Smooth muscle cell (in vitro differentiated cells): ENCODE data around the gene CEACAM5. TPM values are rescaled to one million over a fixed set of nuclear protein-coding genes. Genes with fewer than 3 reads are reported as not detected.

Experiments
- DNase-seq: peaks from one replicate; lab custom pipeline; 2025; ENCODE audit not compliant: unreplicated experiment; lab: John Stamatoyannopoulos, UW
- H2AFZ ChIP-seq: fragments of 200-600 bp; sonication (generic); 2 replicates; pipeline ENCODE4 v1.6.0; 2016; ENCODE audit warnings: antibody characterized with exemption, low read depth, mild to moderate bottlenecking
- H3F3A ChIP-seq: fragments of 200-600 bp; sonication (generic); 2 replicates; pipeline ENCODE4 v1.6.0; 2017; ENCODE audit warnings: antibody characterized with exemption, low read depth
- H3K27ac ChIP-seq: fragments of 200-600 bp; sonication (generic); 2 replicates; pipeline ENCODE4 v1.5.1; 2016; ENCODE audit warnings: low read depth, mild to moderate bottlenecking
- H3K27me3 ChIP-seq: fragments of 200-600 bp; sonication (generic); 2 replicates; pipeline ENCODE4 v1.6.1; 2016; ENCODE audit warnings: low read depth, mild to moderate bottlenecking
- H3K36me3 ChIP-seq: fragments of 200-600 bp; sonication (generic); 2 replicates; pipeline ENCODE4 v1.5.1; 2016; ENCODE audit warnings: low read depth
- H3K4me1 ChIP-seq: fragments of 200-600 bp; sonication (generic); 2 replicates; pipeline ENCODE4 v1.5.1; 2016; ENCODE audit warnings: low read depth
- H3K4me2 ChIP-seq: fragments of 200-600 bp; sonication (generic); 2 replicates; pipeline ENCODE4 v1.6.0; 2016; ENCODE audit warnings: mild to moderate bottlenecking
- H3K4me3 ChIP-seq: fragments of 200-600 bp; sonication (generic); 2 replicates; pipeline ENCODE4 v1.5.1; 2016; ENCODE audit warnings: mild to moderate bottlenecking
- H3K79me2 ChIP-seq: fragments of 200-600 bp; sonication (generic); 2 replicates; pipeline ENCODE4 v1.6.0; 2016; ENCODE audit warnings: low read depth, mild to moderate bottlenecking
- H3K9ac ChIP-seq: fragments of 200-600 bp; sonication (generic); 2 replicates; pipeline ENCODE4 v1.6.0; 2016; ENCODE audit warnings: low read depth
- H3K9me3 ChIP-seq: fragments of 200-600 bp; sonication (generic); replicated peaks from 2 replicates; pipeline ENCODE4 v1.5.1; 2016; ENCODE audit warnings: low read depth
- H4K20me1 ChIP-seq: fragments of 200-600 bp; sonication (generic); 2 replicates; pipeline ENCODE4 v1.6.0; 2016; ENCODE audit warnings: low read depth
- CTCF ChIP-seq: fragments of 200-600 bp; sonication (generic); IDR thresholded peaks from 2 replicates; pipeline ENCODE4 v1.5.1; 2017; ENCODE audit warnings: borderline replicate concordance, mild to moderate bottlenecking, antibody characterized with exemption; ENCODE audit not compliant: insufficient read depth, poor library complexity, severe bottlenecking
- WGBS: methylation state at CpG from one replicate; pipeline ENCODE4 v1.1.7; 2016; ENCODE audit warnings: low lambda C conversion rate; 5-methylcytosine and 5-hydroxymethylcytosine counted together
- polyA plus RNA-seq: library from polyadenylated mRNA; unstranded; fragments of >200 nt; fragmentation: Nextera tagmentation; extraction: Ambion mirVana; gene quantifications from 2 replicates; pipeline ENCODE4 v1.2.1, GENCODE V29; 2016
- total RNA-seq: library from RNA; depleted of rRNA; stranded (reverse); fragments of >200 nt; gene quantifications from 2 replicates; pipeline ENCODE4 v1.2.3, GENCODE V29; 2014

Gene CEACAM5
- total and polyA plus RNA-seq, 2 experiments from 2014 or later = not detected

- no peaks in the 10 kb centered on the region for H3K79me2 ChIP-seq
Measured at GRCh38 chr19:41699231-41699967, 9.0 kb upstream of the CEACAM5 start.

DNA sequence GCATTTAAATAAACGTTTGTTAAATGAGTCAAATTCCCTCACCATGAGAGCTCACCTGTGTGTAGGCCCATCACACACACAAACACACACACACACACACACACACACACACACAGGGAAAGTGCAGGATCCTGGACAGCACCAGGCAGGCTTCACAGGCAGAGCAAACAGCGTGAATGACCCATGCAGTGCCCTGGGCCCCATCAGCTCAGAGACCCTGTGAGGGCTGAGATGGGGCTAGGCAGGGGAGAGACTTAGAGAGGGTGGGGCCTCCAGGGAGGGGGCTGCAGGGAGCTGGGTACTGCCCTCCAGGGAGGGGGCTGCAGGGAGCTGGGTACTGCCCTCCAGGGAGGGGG is 8.5 kb upstream of the CEACAM5 start:
- Histone ChIP-seq H3K4me2 (no peak overlapping the region), H3K9me3 (no peaks in the 10 kb centered on the region), H3K27me3 (no peaks in the 10 kb centered on the region), H3K79me2 (no peaks in the 10 kb centered on the region), H3K9ac (no peak overlapping the region), H3K36me3 (no peaks in the 10 kb centered on the region), H2AFZ (no peak overlapping the region), H3K27ac (no peak overlapping the region), H4K20me1 (no peaks in the 10 kb centered on the region), H3K4me3 (no peak overlapping the region), H3K4me1 (no peaks in the 10 kb centered on the region), H3F3A (no peaks in the 10 kb centered on the region)
- no peak for DNase-seq
- no peak for TF ChIP-seq CTCF
- WGBS = 33% methylated on average over 2 of the region's 2 CpGs

More at GRCh38 chr19:41699231-41699967, 9.0 kb upstream of the CEACAM5 start:
- Histone ChIP-seq H3K4me2 (no peak overlapping the region), H3K27ac (no peak overlapping the region), H4K20me1 (no peaks in the 10 kb centered on the region), H3K36me3 (no peaks in the 10 kb centered on the region), H3K27me3 (no peaks in the 10 kb centered on the region), H3F3A (no peaks in the 10 kb centered on the region), H2AFZ (no peak overlapping the region), H3K4me1 (no peaks in the 10 kb centered on the region), H3K4me3 (no peak overlapping the region), H3K9me3 (no peaks in the 10 kb centered on the region), H3K9ac (no peak overlapping the region)
- no peak for TF ChIP-seq CTCF
- WGBS = 75% methylated on average over 17 of the region's 17 CpGs
- no peak for DNase-seq

DNA sequence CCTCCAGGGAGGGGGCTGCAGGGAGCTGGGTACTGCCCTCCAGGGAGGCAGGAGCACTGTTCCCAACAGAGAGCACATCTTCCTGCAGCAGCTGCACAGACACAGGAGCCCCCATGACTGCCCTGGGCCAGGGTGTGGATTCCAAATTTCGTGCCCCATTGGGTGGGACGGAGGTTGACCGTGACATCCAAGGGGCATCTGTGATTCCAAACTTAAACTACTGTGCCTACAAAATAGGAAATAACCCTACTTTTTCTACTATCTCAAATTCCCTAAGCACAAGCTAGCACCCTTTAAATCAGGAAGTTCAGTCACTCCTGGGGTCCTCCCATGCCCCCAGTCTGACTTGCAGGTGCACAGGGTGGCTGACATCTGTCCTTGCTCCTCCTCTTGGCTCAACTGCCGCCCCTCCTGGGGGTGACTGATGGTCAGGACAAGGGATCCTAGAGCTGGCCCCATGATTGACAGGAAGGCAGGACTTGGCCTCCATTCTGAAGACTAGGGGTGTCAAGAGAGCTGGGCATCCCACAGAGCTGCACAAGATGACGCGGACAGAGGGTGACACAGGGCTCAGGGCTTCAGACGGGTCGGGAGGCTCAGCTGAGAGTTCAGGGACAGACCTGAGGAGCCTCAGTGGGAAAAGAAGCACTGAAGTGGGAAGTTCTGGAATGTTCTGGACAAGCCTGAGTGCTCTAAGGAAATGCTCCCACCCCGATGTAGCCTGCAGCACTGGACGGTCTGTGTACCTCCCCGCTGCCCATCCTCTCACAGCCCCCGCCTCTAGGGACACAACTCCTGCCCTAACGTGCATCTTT is 7.8 kb upstream of the CEACAM5 start:
- no peaks in the 10 kb centered on the region for H3K9me3 ChIP-seq
- H3K9ac ChIP-seq = no peak overlapping the region
- H3F3A ChIP-seq = no peaks in the 10 kb centered on the region
- no peak overlapping the region for H3K4me2 ChIP-seq
- no peaks in the 10 kb centered on the region for H4K20me1 ChIP-seq
- H3K27me3 ChIP-seq = no peaks in the 10 kb centered on the region
- H3K27ac ChIP-seq = no peak overlapping the region
- 75% methylated on average over 13 of the region's 13 CpGs for WGBS
- H3K36me3 ChIP-seq = no peaks in the 10 kb centered on the region
- TF ChIP-seq CTCF = no peak
- no peak overlapping the region for H2AFZ ChIP-seq
- no peak overlapping the region for H3K4me3 ChIP-seq
- no peaks in the 10 kb centered on the region for H3K4me1 ChIP-seq
- no peaks in the 10 kb centered on the region for H3K79me2 ChIP-seq
- DNase-seq = no peak
